Measurements from ENCODE around the gene GFRA1. TPM values are rescaled to one million over a fixed set of nuclear protein-coding genes. Genes with fewer than 3 reads are reported as not detected.

The GFRA1 gene
- total RNA-seq, 2 experiments from 2014 or later, result not detected

GRCh38 chr10:116210588-116211346 is 62.2 kb downstream of the GFRA1 start:
- ChIA-PET POLR2A (no interaction called here), CTCF (no interaction called here)
- H3K36me3 Mint-ChIP-seq (ENCODE audit: low read depth), result no peaks in the 10 kb centered on the region
- H3K27me3 Mint-ChIP-seq, result no peaks in the 10 kb centered on the region
- H3K4me3 Mint-ChIP-seq, result no peak overlapping the region
- TF ChIP-seq CTCF (IDR thresholded peaks at IDR 0.05), result no peak
- H3K27ac Mint-ChIP-seq, result no peak overlapping the region
- DNase-seq (no peak), ATAC-seq (no peak)
- intact Hi-C loops (cut with micrococcal nuclease), result no loop called here
- H3K4me1 Mint-ChIP-seq (ENCODE audit: low read depth), result no peaks in the 10 kb centered on the region
- no peaks in the 10 kb centered on the region for H3K9me3 Mint-ChIP-seq

- no peaks in the 10 kb centered on the region for H3K9me3 Mint-ChIP-seq
- intact Hi-C loops (cut with micrococcal nuclease), result no loop called here
- H3K4me3 Mint-ChIP-seq, result no peak overlapping the region
- POLR2A ChIA-PET, result no interaction called here
- DNase-seq, result no peak
- H3K27ac Mint-ChIP-seq, result no peak overlapping the region
- no peaks in the 10 kb centered on the region for H3K4me1 Mint-ChIP-seq (ENCODE audit: low read depth)
- no peak for TF ChIP-seq CTCF (IDR thresholded peaks at IDR 0.05)
- CTCF ChIA-PET, result no interaction called here
- no peaks in the 10 kb centered on the region for H3K27me3 Mint-ChIP-seq
- ATAC-seq, result no peak
- no peaks in the 10 kb centered on the region for H3K36me3 Mint-ChIP-seq (ENCODE audit: low read depth)
Observed at GRCh38 chr10:116209781-116210180, 63.2 kb downstream of the GFRA1 start.

GRCh38 chr10:116208956-116209567 is 63.9 kb downstream of the GFRA1 start:
- TF ChIP-seq CTCF (IDR thresholded peaks at IDR 0.05), result no peak
- intact Hi-C loops (cut with micrococcal nuclease), result no loop called here
- no peaks in the 10 kb centered on the region for H3K4me1 Mint-ChIP-seq (ENCODE audit: low read depth)
- no peaks in the 10 kb centered on the region for H3K27me3 Mint-ChIP-seq
- no peak overlapping the region for H3K4me3 Mint-ChIP-seq
- no peaks in the 10 kb centered on the region for H3K36me3 Mint-ChIP-seq (ENCODE audit: low read depth)
- H3K27ac Mint-ChIP-seq, result no peak overlapping the region
- ChIA-PET POLR2A (no interaction called here), CTCF (no interaction called here)
- ATAC-seq (no peak), DNase-seq (no peak)
- H3K9me3 Mint-ChIP-seq, result no peaks in the 10 kb centered on the region

- ATAC-seq (no peak), DNase-seq (no peak)
- no peaks in the 10 kb centered on the region for H3K9me3 Mint-ChIP-seq
- no peak overlapping the region for H3K27ac Mint-ChIP-seq
- TF ChIP-seq CTCF (IDR thresholded peaks at IDR 0.05), result no peak
- intact Hi-C loops (cut with micrococcal nuclease), result no loop called here
- ChIA-PET POLR2A (no interaction called here), CTCF (no interaction called here)
- no peak overlapping the region for H3K4me3 Mint-ChIP-seq
- no peaks in the 10 kb centered on the region for H3K4me1 Mint-ChIP-seq (ENCODE audit: low read depth)
- H3K36me3 Mint-ChIP-seq (ENCODE audit: low read depth), result no peaks in the 10 kb centered on the region
- no peaks in the 10 kb centered on the region for H3K27me3 Mint-ChIP-seq
Observed at GRCh38 chr10:116207690-116208089, 65.3 kb downstream of the GFRA1 start.

- TF ChIP-seq CTCF (IDR thresholded peaks at IDR 0.05), result no peak
- H3K4me3 Mint-ChIP-seq, result no peak overlapping the region
- H3K27ac Mint-ChIP-seq, result no peak overlapping the region
- peaks cover 8% of the 10 kb centered on the region for H3K27me3 Mint-ChIP-seq
- ChIA-PET CTCF (no interaction called here), POLR2A (no interaction called here)
- intact Hi-C loops (cut with micrococcal nuclease), result no loop called here
- H3K36me3 Mint-ChIP-seq (ENCODE audit: low read depth), result no peaks in the 10 kb centered on the region
- ATAC-seq (no peak), DNase-seq (no peak)
- no peaks in the 10 kb centered on the region for H3K9me3 Mint-ChIP-seq
- H3K4me1 Mint-ChIP-seq (ENCODE audit: low read depth), result no peaks in the 10 kb centered on the region
Observed at GRCh38 chr10:116203661-116204060, 69.3 kb downstream of the GFRA1 start.
